Measurements from ENCODE around the gene CSPG4. TPM values are rescaled to one million over a fixed set of nuclear protein-coding genes. Genes with fewer than 3 reads are reported as not detected.
A peak's percentile ranks its signal among the peaks of the same experiment; 100 is the strongest.

The CSPG4 gene
- total and polyA plus RNA-seq, 2 of the 13 experiments (the other 11 are each of a cell fraction or from before 2014, with no cell fraction given) = 0.01 to 0.04 TPM

GRCh38 chr15:75650908-75651809 is 61.5 kb downstream of the CSPG4 start (continued):
- TF ChIP-seq PREB (CRISPR knock-in tag; IDR thresholded peaks at IDR 0.05) = no peak
- TF ChIP-seq ZBTB1 (CRISPR knock-in tag; IDR thresholded peaks at IDR 0.05; ENCODE audit: borderline replicate concordance) = no peak
- TF ChIP-seq U2AF2 (IDR thresholded peaks at IDR 0.05; ENCODE audit: low read depth, low read length) = no peak
- TF ChIP-seq ZNF570 (CRISPR knock-in tag; IDR thresholded peaks at IDR 0.05; ENCODE audit: borderline replicate concordance) = no peak
- TF ChIP-seq RBM39 (IDR thresholded peaks at IDR 0.05; ENCODE audit: low read depth, low read length, poor library complexity, severe bottlenecking) = no peak
- 0 out of 2 replicates have a peak, but pooled peaks have one; percentile 62 for TF ChIP-seq ZNF83 (CRISPR knock-in tag; IDR thresholded peaks at IDR 0.05; ENCODE audit: borderline replicate concordance)
- TF ChIP-seq PHF5A (CRISPR knock-in tag; IDR thresholded peaks at IDR 0.05; ENCODE audit: low read depth, unreplicated experiment) = no peak
- TF ChIP-seq YEATS4 (CRISPR knock-in tag; IDR thresholded peaks at IDR 0.05; ENCODE audit: borderline replicate concordance) = peak; percentile 50; the same call in 1 of the 2 replicates
- peak; percentile 65; the same call in 1 of the 2 replicates for TF ChIP-seq TBX2 (CRISPR knock-in tag; IDR thresholded peaks at IDR 0.05; ENCODE audit: borderline replicate concordance)
- 0 out of 2 replicates have a peak, but pooled peaks have one; percentile 39 for TF ChIP-seq MAF1 (CRISPR knock-in tag; IDR thresholded peaks at IDR 0.05; ENCODE audit: borderline replicate concordance)
- no peak for TF ChIP-seq SALL2 (CRISPR knock-in tag; IDR thresholded peaks at IDR 0.05)
- TF ChIP-seq RORA (CRISPR knock-in tag; IDR thresholded peaks at IDR 0.05) = no peak
- TF ChIP-seq SUZ12 (IDR thresholded peaks at IDR 0.05; ENCODE audit: low read depth, low read length) = no peak
- no peak for TF ChIP-seq ZNF652 (CRISPR knock-in tag; IDR thresholded peaks at IDR 0.05; ENCODE audit: borderline replicate concordance, low read depth)
- TF ChIP-seq ZNF510 (CRISPR knock-in tag; IDR thresholded peaks at IDR 0.05; ENCODE audit: low read depth) = 0 out of 2 replicates have a peak, but pooled peaks have one; percentile 40
- no peak for TF ChIP-seq ZNF12 (CRISPR knock-in tag; IDR thresholded peaks at IDR 0.05)
- TF ChIP-seq TP53 (CRISPR knock-in tag; conservative IDR thresholded peaks at IDR 0.05) = no peak
- TF ChIP-seq BCL6 (CRISPR knock-in tag; IDR thresholded peaks at IDR 0.05) = peak; percentile 66
- no peak for TF ChIP-seq NBN (conservative IDR thresholded peaks at IDR 0.05)
- TF ChIP-seq ZNF543 (CRISPR knock-in tag; IDR thresholded peaks at IDR 0.05) = 0 out of 2 replicates have a peak, but pooled peaks have one; percentile 61
- TF ChIP-seq FOXJ3 (CRISPR knock-in tag; IDR thresholded peaks at IDR 0.05; ENCODE audit: borderline replicate concordance) = 0 out of 2 replicates have a peak, but pooled peaks have one; percentile 31
- no peak for TF ChIP-seq ZBTB14 (CRISPR knock-in tag; IDR thresholded peaks at IDR 0.05)
- TF ChIP-seq ZNF839 (CRISPR knock-in tag; IDR thresholded peaks at IDR 0.05; ENCODE audit: borderline replicate concordance) = no peak
- no peak for TF ChIP-seq ATF1 (CRISPR knock-in tag; IDR thresholded peaks at IDR 0.05)
- no peak for TF ChIP-seq WIZ (CRISPR knock-in tag; IDR thresholded peaks at IDR 0.05)
- TF ChIP-seq ARID3A (IDR thresholded peaks at IDR 0.05; ENCODE audit: low read depth, low read length) = no peak

All from HepG2 (cell line).